ENCODE data around the gene SRBD1.

SRBD1 gene

GRCh38 chr2:45353879-45354278 is 257.2 kb downstream of the SRBD1 start:
- no peak for DNase-seq

DNA sequence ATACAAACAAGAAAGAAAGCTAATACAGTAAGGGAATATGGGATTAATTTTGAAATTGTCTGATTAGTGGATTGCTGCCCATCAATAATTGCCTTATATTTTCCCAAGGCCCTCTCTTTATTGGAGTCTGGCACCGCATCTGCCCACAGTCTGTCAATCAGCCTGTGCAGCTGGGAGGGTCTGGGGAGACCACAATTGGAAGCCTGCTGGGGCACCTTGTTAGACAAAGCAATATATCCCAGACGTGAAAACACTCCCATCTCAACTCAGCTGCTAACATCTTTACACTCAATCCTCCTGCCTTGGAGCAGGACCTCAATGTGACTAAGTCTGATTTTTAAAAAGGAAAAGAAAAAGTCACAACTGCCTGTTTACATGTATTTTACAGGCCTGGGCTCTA is 258.6 kb downstream of the SRBD1 start:
- no peak for DNase-seq

DNA sequence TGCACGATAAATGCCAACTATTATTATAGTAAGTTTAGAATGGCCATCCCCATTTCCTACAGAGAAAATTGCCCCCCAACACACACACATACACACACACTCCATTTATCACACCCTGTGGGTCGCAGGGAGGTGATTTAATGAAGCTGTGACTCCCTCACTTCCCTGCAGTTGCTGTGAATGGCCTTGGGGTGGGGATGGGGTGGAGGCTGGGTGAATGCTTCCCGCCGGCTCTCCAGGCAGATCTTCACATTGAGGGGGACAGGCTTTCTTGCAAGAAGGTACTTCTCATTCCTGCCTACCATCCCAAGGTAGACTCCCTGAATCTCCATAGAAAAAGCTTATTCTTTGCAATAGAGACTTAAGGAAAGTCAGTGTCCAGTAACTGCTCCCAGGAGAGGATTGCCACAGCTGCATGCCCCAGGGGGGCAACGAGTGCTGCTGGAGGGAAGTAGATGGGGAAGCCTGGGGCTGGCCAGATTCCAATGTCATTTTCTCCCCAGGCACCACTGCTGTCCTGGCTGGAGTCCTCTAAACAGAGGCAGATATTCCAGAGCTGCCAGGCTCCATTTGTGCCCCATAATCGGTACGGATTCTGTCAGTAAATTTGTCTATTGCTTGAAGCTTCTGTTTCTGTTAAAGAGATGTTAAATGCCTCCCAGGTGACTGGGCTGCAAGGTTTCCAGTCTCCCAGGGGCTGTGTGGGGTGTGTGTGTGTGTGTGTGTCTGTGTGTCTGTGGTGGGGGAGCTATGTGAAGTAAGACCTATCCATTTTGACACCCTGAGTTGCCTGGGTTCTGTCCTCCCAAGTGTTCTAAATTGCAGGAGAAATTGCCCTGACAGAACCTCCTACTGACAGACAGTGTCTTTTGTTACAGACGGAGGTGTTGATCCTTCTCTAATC is 265.5 kb downstream of the SRBD1 start:
- DNase-seq = no peak

DNA sequence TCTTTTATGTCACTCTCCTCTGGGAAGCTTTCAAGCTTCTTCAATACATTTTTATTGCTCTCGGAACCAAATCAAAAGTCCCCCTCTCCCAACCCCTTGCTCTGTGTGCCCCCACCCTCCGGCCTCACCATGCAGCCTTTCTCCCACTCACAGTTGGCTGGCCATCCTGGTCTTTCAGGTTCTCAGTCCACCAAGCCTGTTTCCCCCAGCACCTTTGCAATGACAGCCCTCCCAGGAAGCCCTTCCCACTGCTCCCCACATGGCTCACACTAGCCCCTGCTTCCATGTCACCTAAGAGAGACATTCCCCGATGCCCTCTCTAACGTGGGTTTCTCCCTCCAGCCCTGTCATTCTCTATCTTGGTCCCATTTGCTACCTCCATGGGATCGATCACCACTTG is 266.6 kb downstream of the SRBD1 start:
- DNase-seq = no peak

DNA sequence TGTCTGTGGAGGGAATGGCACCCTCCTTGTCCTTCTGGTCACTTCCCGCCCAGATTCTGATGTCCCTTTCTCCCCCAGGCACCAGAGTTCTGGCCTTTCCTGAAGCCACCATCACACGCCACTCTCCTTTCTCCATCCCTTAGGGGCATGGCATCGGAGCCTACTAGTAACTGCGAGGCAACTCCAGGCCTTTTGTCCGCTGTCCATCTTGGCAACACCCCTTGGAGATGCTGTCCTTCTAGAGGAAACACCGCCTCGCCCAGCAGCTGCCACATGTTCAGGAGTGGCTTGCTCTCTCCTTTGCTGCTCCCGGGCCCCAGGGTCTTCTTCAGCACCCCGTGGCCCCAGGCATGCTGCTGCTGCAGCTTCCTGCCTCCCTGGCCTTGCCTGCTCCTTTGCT is 267.0 kb downstream of the SRBD1 start:
- DNase-seq = no peak

DNA sequence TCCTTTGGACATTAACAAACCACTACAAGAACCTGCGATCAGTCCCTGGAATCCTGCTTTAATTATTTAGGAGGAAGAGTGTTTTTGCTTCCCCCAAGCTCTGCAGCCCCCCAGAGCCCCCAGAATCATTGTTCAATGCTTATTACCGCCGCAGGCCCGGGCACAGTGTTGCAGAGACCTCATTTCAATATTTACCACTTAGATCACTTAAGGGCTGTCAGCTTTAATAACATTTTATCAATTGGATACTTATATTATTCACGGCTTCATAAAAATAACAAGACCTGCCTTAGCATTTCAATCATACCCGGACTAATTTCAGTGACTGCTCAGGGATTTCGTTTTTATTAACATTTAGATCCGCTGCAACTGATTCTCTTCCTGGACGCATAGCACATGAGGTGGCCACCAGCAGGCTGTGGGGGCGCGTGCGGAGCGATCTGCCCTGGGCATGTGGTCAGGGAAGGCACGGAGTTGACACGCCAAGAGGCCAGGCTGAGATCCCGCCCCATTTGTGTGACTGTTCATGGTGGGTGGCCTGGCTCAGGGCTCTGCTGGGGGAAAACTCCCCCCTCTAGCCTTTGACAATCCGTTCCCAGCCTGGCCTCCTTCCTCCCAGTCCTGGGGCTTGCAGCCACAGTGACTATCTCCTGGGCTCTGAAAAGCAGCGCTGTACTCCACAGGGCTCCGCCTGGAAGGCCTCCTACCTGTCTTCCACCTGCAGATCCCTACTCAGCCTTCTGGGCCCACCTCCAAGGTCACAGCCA is 267.6 kb downstream of the SRBD1 start:
- DNase-seq = no peak

DNA sequence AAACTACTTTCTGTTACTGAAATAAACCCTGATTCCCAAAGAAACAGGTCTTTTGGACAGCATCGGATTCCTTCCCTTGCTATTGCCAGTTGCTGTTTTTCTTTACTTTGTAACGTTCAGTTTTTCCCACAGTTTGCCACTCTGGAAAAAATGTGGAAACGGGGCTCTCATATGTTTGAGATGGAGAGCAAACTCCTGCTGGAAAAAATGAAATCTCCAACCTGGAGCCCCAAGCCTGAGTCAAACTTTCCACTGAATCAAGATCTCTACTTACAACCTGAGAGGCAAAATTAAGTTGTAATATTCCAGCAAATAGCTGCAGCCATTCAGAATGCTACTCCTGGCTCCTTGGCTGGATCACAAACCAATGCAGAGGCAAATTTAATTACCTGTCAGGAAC is 270.7 kb downstream of the SRBD1 start:
- DNase-seq = no peak

GRCh38 chr2:45339253-45339652 is 271.8 kb downstream of the SRBD1 start:
- no peak for DNase-seq
